SK-N-SH (cell line): ENCODE data around the gene ARHGAP44. TPM values are rescaled to one million over a fixed set of nuclear protein-coding genes. Genes with fewer than 3 reads are reported as not detected.
A peak's percentile ranks its signal among the peaks of the same experiment; 100 is the strongest.

Experiments
- CTCF ChIA-PET: fragments of 300-600, 350-600 bp; formaldehyde crosslinking; extraction: SDS; loops from one replicate; lab custom pipeline; 2021; lab: Yijun Ruan, JAX
- POLR2A ChIA-PET: fragments of 350-600 bp; sonication (Branson Sonifier 250); formaldehyde crosslinking; extraction: SDS; loops from one replicate; lab custom pipeline; 2020; ENCODE audit warnings: antibody characterized with exemption, inconsistent platforms; lab: Yijun Ruan, JAX
- DNase-seq: peaks from one replicate; pipeline ENCODE4 v3.0.0; 2012
- H2AFZ ChIP-seq: fragments of 200-600 bp; sonication (generic); 2 replicates; pipeline ENCODE4 v1.8.1; 2016; ENCODE audit warnings: antibody characterized with exemption, mild to moderate bottlenecking, low read depth
- H3F3A ChIP-seq: fragments of 200-600 bp; sonication (generic); replicated peaks from 2 replicates; pipeline ENCODE3; 2016; ENCODE audit warnings: antibody characterized with exemption, mild to moderate bottlenecking; ENCODE audit not compliant: insufficient read depth
- H3K27ac ChIP-seq, 2 experiments: fragments of 200-500 bp in 1 of 2; fragments of 200-600 bp in 1 of 2; sonication (Bioruptor generic) in 1 of 2; sonication (generic), shearing (Covaris generic) in 1 of 2; 2 replicates each; pipeline versions ENCODE4 v1.5.1 to v1.6.1; 2014 to 2016; ENCODE audit warnings: low read depth in 2 of 2, inconsistent platforms in 1 of 2, low read length in 1 of 2, mild to moderate bottlenecking in 1 of 2, mixed read lengths in 1 of 2
- H3K27me3 ChIP-seq: fragments of 200-600 bp; sonication (generic), shearing (Covaris generic); 2 replicates; pipeline ENCODE4 v1.6.1; 2016; ENCODE audit warnings: mixed run types; ENCODE audit not compliant: insufficient read depth
- H3K36me3 ChIP-seq, 2 experiments: fragments of 200-500 bp in 1 of 2; fragments of 200-600 bp in 1 of 2; sonication (Bioruptor generic) in 1 of 2; sonication (generic) in 1 of 2; replicated peaks in 1 of 2; 2 replicates each; pipeline versions ENCODE3 to v1.5.1; 2014 to 2016; ENCODE audit warnings: low read length in 1 of 2, mild to moderate bottlenecking in 1 of 2; ENCODE audit not compliant: insufficient read depth in 2 of 2, control insufficient read depth in 1 of 2
- H3K4me1 ChIP-seq, 2 experiments: fragments of 200-500 bp in 1 of 2; fragments of 200-600 bp in 1 of 2; sonication (Bioruptor generic) in 1 of 2; sonication (generic), shearing (Covaris generic) in 1 of 2; 2 replicates each; pipeline versions ENCODE4 v1.5.1 to v1.6.1; 2014 to 2016; ENCODE audit warnings: low read depth in 1 of 2, low read length in 1 of 2, mixed run types in 1 of 2; ENCODE audit not compliant: insufficient read depth in 2 of 2, control insufficient read depth in 1 of 2
- H3K4me2 ChIP-seq: fragments of 200-600 bp; sonication (generic), shearing (Covaris generic); 2 replicates; pipeline ENCODE4 v1.6.1; 2017; ENCODE audit warnings: mixed run types
- H3K4me3 ChIP-seq, 2 experiments: fragments of 200-500 bp in 1 of 2; fragments of 200-600 bp in 1 of 2; sonication (Bioruptor generic) in 1 of 2; sonication (generic), shearing (Covaris generic) in 1 of 2; 2 replicates each; pipeline versions ENCODE4 v1.5.1 to v1.8.1; 2014 to 2016; ENCODE audit warnings: low read depth in 2 of 2, inconsistent platforms in 1 of 2, low read length in 1 of 2, mild to moderate bottlenecking in 1 of 2, mixed read lengths in 1 of 2, moderate library complexity in 1 of 2
- H3K79me2 ChIP-seq: fragments of 200-600 bp; sonication (generic); 2 replicates; pipeline ENCODE4 v1.8.1; 2017; ENCODE audit warnings: mild to moderate bottlenecking; ENCODE audit not compliant: insufficient read depth
- H3K9ac ChIP-seq: fragments of 200-600 bp; sonication (generic); 2 replicates; pipeline ENCODE4 v1.6.1; 2017; ENCODE audit warnings: mixed run types
- H3K9me2 ChIP-seq: fragments of 200-600 bp; sonication (generic); 2 replicates; pipeline ENCODE4 v1.6.1; 2017; ENCODE audit warnings: mixed run types
- H3K9me3 ChIP-seq: fragments of 200-600 bp; sonication (generic); 2 replicates; pipeline ENCODE4 v1.6.1; 2017; ENCODE audit warnings: mixed run types, mild to moderate bottlenecking, moderate library complexity
- H4K20me1 ChIP-seq: fragments of 200-600 bp; sonication (generic); 2 replicates; pipeline ENCODE4 v1.6.1; 2017; ENCODE audit warnings: mild to moderate bottlenecking, mixed run types; ENCODE audit not compliant: insufficient read depth
- EP300 ChIP-seq, 2 experiments: IDR thresholded peaks; 2 replicates each; pipeline versions ENCODE4 v1.4.0 to v1.6.1; 2012; ENCODE audit warnings: borderline replicate concordance in 1 of 2, low read depth in 1 of 2, low read length in 1 of 2
- EZH2phosphoT487 ChIP-seq: fragments of 200-600 bp; sonication (generic); IDR thresholded peaks from 2 replicates; pipeline ENCODE4 v1.6.1; 2017; ENCODE audit warnings: low read depth, mixed run types, mild to moderate bottlenecking, antibody characterized with exemption, moderate library complexity, borderline replicate concordance
- FOXJ3 ChIP-seq: sonication (generic); formaldehyde crosslinking; IDR thresholded peaks from 2 replicates; pipeline ENCODE4 v1.5.1; 2020; ENCODE audit warnings: mild to moderate bottlenecking, missing genetic modification reagents
- GATA2 ChIP-seq: sonication (generic); formaldehyde crosslinking; IDR thresholded peaks from 2 replicates; pipeline ENCODE4 v1.5.0; 2020; ENCODE audit warnings: mild to moderate bottlenecking, missing genetic modification reagents
- JUND ChIP-seq: IDR thresholded peaks from 2 replicates; pipeline ENCODE4 v1.4.0; 2012
- MXI1 ChIP-seq: IDR thresholded peaks from 2 replicates; pipeline ENCODE4 v1.6.1; 2012; ENCODE audit warnings: mild to moderate bottlenecking, low read depth, low read length, improper control_type of control experiment
- NFIC ChIP-seq: IDR thresholded peaks from 2 replicates; pipeline ENCODE4 v1.4.0; 2012; ENCODE audit warnings: borderline replicate concordance
- NRF1 ChIP-seq: IDR thresholded peaks from 2 replicates; pipeline ENCODE4 v1.6.1; 2012; ENCODE audit warnings: low read depth, mild to moderate bottlenecking, low read length
- POLR2AphosphoS5 ChIP-seq: IDR thresholded peaks from 2 replicates; pipeline ENCODE4 v1.6.1; 2012; ENCODE audit warnings: low read depth, low read length
- RCOR1 ChIP-seq: fragments of 150-350 bp; IDR thresholded peaks from 2 replicates; pipeline ENCODE4 v1.6.1; 2017; ENCODE audit warnings: antibody characterized with exemption, low read length
- SIN3A ChIP-seq: IDR thresholded peaks from 2 replicates; pipeline ENCODE4 v1.6.1; 2012; ENCODE audit warnings: low read depth, mild to moderate bottlenecking, low read length, moderate library complexity, borderline replicate concordance
- TAF1 ChIP-seq: IDR thresholded peaks from 2 replicates; pipeline ENCODE4 v1.6.1; 2012; ENCODE audit warnings: low read depth, mild to moderate bottlenecking, low read length, moderate library complexity, borderline replicate concordance
- TCF12 ChIP-seq: IDR thresholded peaks from 2 replicates; pipeline ENCODE4 v1.4.0; 2012
- TEAD4 ChIP-seq: IDR thresholded peaks from 2 replicates; pipeline ENCODE4 v1.4.0; 2012; ENCODE audit warnings: mild to moderate bottlenecking, borderline replicate concordance; ENCODE audit not compliant: insufficient read depth
- YY1 ChIP-seq: IDR thresholded peaks from 2 replicates; pipeline ENCODE4 v1.4.0; 2012; ENCODE audit warnings: low read depth, mild to moderate bottlenecking
- WGBS: methylation state at CpG from one replicate; pipeline ENCODE4 v1.1.6; 2017; ENCODE audit warnings: low lambda C conversion rate; 5-methylcytosine and 5-hydroxymethylcytosine counted together
- polyA plus RNA-seq, 3 experiments: library from polyadenylated mRNA; depleted of rRNA; stranded (reverse); fragments of >200 nt; gene quantifications; 2 replicates each; pipeline ENCODE4 v1.2.3, GENCODE V29; 2012
- TF ChIP-seq, protein P1 (sequence below): fragments of 200-600 bp; sonication (generic); IDR thresholded peaks from 2 replicates; pipeline ENCODE4 v1.6.1; 2017; ENCODE audit warnings: antibody characterized with exemption, mild to moderate bottlenecking, moderate library complexity
- TF ChIP-seq, protein P2 (sequence below): IDR thresholded peaks from 2 replicates; pipeline ENCODE4; 2012
- TF ChIP-seq, protein P3 (sequence below): IDR thresholded peaks from 2 replicates; pipeline ENCODE4 v1.4.0; 2012; ENCODE audit warnings: low read depth, borderline replicate concordance
- TF ChIP-seq, protein P4 (sequence below): IDR thresholded peaks from 2 replicates; pipeline ENCODE4 v1.4.0; 2012; ENCODE audit warnings: low read depth

The ARHGAP44 gene
- polyA plus RNA-seq, 1 of the 3 experiments (the other 2 are of a cell fraction): 0.28 TPM

DNA sequence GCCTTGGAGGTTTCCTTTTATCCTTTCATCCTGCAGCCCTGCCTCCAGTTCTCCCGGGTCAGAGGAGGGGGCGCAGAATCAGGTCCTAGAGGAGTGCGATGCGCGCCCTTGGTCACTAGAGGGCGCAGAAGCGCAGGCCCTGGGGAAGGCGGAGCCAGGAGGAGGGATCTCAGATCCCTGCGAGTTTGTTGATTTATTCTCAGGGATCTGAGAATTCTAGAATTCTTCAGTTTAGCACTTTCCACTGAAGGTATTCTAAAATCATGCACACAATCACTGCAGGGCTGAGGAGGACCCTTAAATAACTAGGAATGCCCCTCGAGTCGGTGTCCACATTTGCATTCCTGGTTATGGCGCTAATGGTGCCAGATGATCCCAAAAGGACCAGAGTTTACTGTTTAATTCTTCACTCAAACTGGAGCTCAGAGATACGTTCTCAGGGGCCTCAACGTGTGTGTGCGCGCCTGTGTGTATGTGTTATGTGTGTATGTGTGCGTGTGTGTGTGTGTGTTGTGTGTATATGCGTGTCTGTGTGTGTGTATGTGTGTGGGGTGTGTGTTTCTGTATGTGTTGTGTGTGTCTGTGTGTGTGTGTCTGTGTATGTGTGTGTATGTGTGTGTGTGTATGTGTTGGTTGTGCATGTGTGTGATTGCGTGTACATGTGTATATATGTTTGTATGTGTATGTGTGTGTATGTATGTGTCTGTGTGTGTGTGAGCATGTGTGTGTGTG is 235.4 kb downstream of the ARHGAP44 start (continued):
- TF ChIP-seq POLR2AphosphoS5 (no peak), TEAD4 (no peak), RCOR1 (no peak), FOXJ3 (CRISPR knock-in tag) (no peak), JUND (no peak), TAF1 (no peak), MXI1 (0 out of 2 replicates have a peak, but pooled peaks have one; percentile 32), EP300 (IDR thresholded peaks at IDR 0.05; ENCODE audit: borderline replicate concordance in 1 of 2, low read depth in 1 of 2, low read length in 1 of 2) (no peak), TCF12 (no peak), EZH2phosphoT487 (no peak), NRF1 (0 out of 2 replicates have a peak, but pooled peaks have one; percentile 26)
- TF ChIP-seq, protein P1, sequence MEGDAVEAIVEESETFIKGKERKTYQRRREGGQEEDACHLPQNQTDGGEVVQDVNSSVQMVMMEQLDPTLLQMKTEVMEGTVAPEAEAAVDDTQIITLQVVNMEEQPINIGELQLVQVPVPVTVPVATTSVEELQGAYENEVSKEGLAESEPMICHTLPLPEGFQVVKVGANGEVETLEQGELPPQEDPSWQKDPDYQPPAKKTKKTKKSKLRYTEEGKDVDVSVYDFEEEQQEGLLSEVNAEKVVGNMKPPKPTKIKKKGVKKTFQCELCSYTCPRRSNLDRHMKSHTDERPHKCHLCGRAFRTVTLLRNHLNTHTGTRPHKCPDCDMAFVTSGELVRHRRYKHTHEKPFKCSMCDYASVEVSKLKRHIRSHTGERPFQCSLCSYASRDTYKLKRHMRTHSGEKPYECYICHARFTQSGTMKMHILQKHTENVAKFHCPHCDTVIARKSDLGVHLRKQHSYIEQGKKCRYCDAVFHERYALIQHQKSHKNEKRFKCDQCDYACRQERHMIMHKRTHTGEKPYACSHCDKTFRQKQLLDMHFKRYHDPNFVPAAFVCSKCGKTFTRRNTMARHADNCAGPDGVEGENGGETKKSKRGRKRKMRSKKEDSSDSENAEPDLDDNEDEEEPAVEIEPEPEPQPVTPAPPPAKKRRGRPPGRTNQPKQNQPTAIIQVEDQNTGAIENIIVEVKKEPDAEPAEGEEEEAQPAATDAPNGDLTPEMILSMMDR: peak; percentile 98
- TF ChIP-seq, protein P2, sequence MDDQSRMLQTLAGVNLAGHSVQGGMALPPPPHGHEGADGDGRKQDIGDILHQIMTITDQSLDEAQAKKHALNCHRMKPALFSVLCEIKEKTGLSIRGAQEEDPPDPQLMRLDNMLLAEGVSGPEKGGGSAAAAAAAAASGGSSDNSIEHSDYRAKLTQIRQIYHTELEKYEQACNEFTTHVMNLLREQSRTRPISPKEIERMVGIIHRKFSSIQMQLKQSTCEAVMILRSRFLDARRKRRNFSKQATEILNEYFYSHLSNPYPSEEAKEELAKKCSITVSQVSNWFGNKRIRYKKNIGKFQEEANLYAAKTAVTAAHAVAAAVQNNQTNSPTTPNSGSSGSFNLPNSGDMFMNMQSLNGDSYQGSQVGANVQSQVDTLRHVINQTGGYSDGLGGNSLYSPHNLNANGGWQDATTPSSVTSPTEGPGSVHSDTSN: no peak
- TF ChIP-seq, protein P3, sequence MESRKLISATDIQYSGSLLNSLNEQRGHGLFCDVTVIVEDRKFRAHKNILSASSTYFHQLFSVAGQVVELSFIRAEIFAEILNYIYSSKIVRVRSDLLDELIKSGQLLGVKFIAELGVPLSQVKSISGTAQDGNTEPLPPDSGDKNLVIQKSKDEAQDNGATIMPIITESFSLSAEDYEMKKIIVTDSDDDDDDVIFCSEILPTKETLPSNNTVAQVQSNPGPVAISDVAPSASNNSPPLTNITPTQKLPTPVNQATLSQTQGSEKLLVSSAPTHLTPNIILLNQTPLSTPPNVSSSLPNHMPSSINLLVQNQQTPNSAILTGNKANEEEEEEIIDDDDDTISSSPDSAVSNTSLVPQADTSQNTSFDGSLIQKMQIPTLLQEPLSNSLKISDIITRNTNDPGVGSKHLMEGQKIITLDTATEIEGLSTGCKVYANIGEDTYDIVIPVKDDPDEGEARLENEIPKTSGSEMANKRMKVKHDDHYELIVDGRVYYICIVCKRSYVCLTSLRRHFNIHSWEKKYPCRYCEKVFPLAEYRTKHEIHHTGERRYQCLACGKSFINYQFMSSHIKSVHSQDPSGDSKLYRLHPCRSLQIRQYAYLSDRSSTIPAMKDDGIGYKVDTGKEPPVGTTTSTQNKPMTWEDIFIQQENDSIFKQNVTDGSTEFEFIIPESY: no peak
- TF ChIP-seq, protein P4, sequence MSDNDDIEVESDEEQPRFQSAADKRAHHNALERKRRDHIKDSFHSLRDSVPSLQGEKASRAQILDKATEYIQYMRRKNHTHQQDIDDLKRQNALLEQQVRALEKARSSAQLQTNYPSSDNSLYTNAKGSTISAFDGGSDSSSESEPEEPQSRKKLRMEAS: no peak

DNA sequence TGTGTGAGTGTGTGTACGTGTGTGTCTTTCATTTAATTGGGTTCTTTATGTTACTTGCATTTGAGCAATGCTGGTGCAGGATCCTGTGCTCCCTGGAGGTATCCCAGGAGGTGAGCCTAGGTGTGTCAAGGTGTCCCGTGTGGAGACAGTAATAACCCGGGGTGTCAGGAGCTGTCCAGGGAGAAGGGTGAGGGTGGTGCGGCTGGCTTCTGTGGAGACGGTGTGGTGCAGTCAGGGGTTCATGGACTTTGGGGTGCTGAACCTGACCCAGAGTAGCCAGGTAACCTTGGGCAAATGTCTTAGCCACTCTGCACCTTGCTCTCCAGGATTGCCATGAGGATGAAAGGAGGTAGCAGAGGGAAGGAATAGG is 235.9 kb downstream of the ARHGAP44 start:
- H3K4me1 ChIP-seq: peaks cover 0 to 6% of the 10 kb centered on the region in 2 experiments; a peak in 1 of 4 replicates
- H3K9me2 ChIP-seq: no peaks in the 10 kb centered on the region
- H3K79me2 ChIP-seq: no peaks in the 10 kb centered on the region
- H3K4me2 ChIP-seq: no peak overlapping the region
- TF ChIP-seq EZH2phosphoT487 (no peak), SIN3A (no peak), EP300 (IDR thresholded peaks at IDR 0.05; ENCODE audit: borderline replicate concordance in 1 of 2, low read depth in 1 of 2, low read length in 1 of 2) (no peak), YY1 (no peak), GATA2 (CRISPR knock-in tag) (no peak), POLR2AphosphoS5 (no peak), FOXJ3 (CRISPR knock-in tag) (no peak), TCF12 (no peak), NFIC (no peak)
- TF ChIP-seq, protein P2: no peak
- no peak for DNase-seq
- no peaks in the 10 kb centered on the region for H3K9me3 ChIP-seq
- H3K27ac ChIP-seq: no peak overlapping the region
- H3K4me3 ChIP-seq: no peak overlapping the region
- no peak overlapping the region for H2AFZ ChIP-seq
- H3K36me3 ChIP-seq: no peaks in the 10 kb centered on the region
- no peaks in the 10 kb centered on the region for H4K20me1 ChIP-seq
- no peak overlapping the region for H3K9ac ChIP-seq
- CTCF ChIA-PET: interaction anchor here (0.6 to 2.5 kb wide), 13 partner anchors 13 to 1901 kb away, joined by 3 to 10 read pairs (median 3); no protein-coding TSS in a partner anchor
- no peaks in the 10 kb centered on the region for H3F3A ChIP-seq
- POLR2A ChIA-PET: no interaction called here
- 35% methylated on average over 5 of the region's 5 CpGs for WGBS
- peaks cover 4% of the 10 kb centered on the region; the same call in 1 of the 2 replicates for H3K27me3 ChIP-seq
